H9 (cell line): ENCODE measurements around the gene MSI1. TPM values are rescaled to one million over a fixed set of nuclear protein-coding genes. Genes with fewer than 3 reads are reported as not detected.

ENCODE experiments used
- DNase-seq: peaks from one replicate; pipeline ENCODE4 v3.0.0-alpha.2; 2017
- H2AFZ ChIP-seq: one replicate; pipeline ENCODE4 v1.6.1; 2013; ENCODE audit warnings: mild to moderate bottlenecking, low read length, control low read depth, moderate library complexity
- H2AK5ac ChIP-seq: 2 replicates; pipeline ENCODE4 v1.6.1; 2013; ENCODE audit warnings: low read length, control low read depth, mixed read lengths; ENCODE audit not compliant: insufficient read length
- H2BK120ac ChIP-seq: one replicate; pipeline ENCODE4 v1.6.1; 2013; ENCODE audit warnings: low read depth, mild to moderate bottlenecking, low read length, control low read depth, inconsistent platforms; ENCODE audit not compliant: poor library complexity, severe bottlenecking
- H2BK12ac ChIP-seq: 2 replicates; pipeline ENCODE4 v1.6.1; 2013; ENCODE audit warnings: low read length, control low read depth, mixed read lengths, low read depth; ENCODE audit not compliant: insufficient read length
- H2BK15ac ChIP-seq: 2 replicates; pipeline ENCODE4 v1.6.1; 2013; ENCODE audit warnings: low read depth, low read length, control low read depth
- H2BK20ac ChIP-seq: one replicate; pipeline ENCODE4 v1.6.1; 2013; ENCODE audit warnings: low read depth, mild to moderate bottlenecking, low read length, control low read depth, inconsistent platforms; ENCODE audit not compliant: poor library complexity, severe bottlenecking
- H2BK5ac ChIP-seq: 2 replicates; pipeline ENCODE4 v1.6.1; 2013; ENCODE audit warnings: low read length, control low read depth, mixed read lengths; ENCODE audit not compliant: insufficient read length
- H3K14ac ChIP-seq: 2 replicates; pipeline ENCODE4 v1.6.1; 2013; ENCODE audit warnings: low read length, control low read depth; ENCODE audit not compliant: insufficient read depth
- H3K18ac ChIP-seq: 2 replicates; pipeline ENCODE4 v1.6.1; 2013; ENCODE audit warnings: low read depth, mild to moderate bottlenecking, mixed read lengths, low read length, control low read depth; ENCODE audit not compliant: insufficient read length
- H3K23ac ChIP-seq: 2 replicates; pipeline ENCODE4 v1.6.1; 2013; ENCODE audit warnings: low read length, control low read depth, mixed read lengths, low read depth; ENCODE audit not compliant: insufficient read length
- H3K23me2 ChIP-seq: 2 replicates; pipeline ENCODE4 v1.6.1; 2013; ENCODE audit warnings: low read depth, mild to moderate bottlenecking, mixed read lengths, low read length, control low read depth; ENCODE audit not compliant: insufficient read length, poor library complexity, severe bottlenecking
- H3K27ac ChIP-seq: 2 replicates; pipeline ENCODE4 v1.5.1; 2013; ENCODE audit warnings: low read length, control low read depth, mixed read lengths, low read depth; ENCODE audit not compliant: insufficient read length
- H3K27me3 ChIP-seq: 2 replicates; pipeline ENCODE4 v1.6.1; 2013; ENCODE audit warnings: low read length, control low read depth, inconsistent platforms; ENCODE audit not compliant: insufficient read depth
- H3K4ac ChIP-seq: 2 replicates; pipeline ENCODE4 v1.6.1; 2013; ENCODE audit warnings: low read depth, mild to moderate bottlenecking, control low read depth, inconsistent platforms, low read length, moderate library complexity
- H3K4me1 ChIP-seq: 2 replicates; pipeline ENCODE4 v1.6.1; 2013; ENCODE audit warnings: low read length, control low read depth, inconsistent platforms; ENCODE audit not compliant: insufficient read depth
- H3K4me2 ChIP-seq: 2 replicates; pipeline ENCODE4 v1.6.1; 2013; ENCODE audit warnings: low read length, control low read depth, mixed read lengths; ENCODE audit not compliant: insufficient read length, insufficient read depth
- H3K56ac ChIP-seq: 2 replicates; pipeline ENCODE4 v1.6.1; 2013; ENCODE audit warnings: low read depth, mild to moderate bottlenecking, mixed read lengths, low read length, control low read depth; ENCODE audit not compliant: insufficient read length
- H3K79me1 ChIP-seq: 2 replicates; pipeline ENCODE4 v1.6.1; 2013; ENCODE audit warnings: low read depth, mild to moderate bottlenecking, moderate library complexity, low read length, control low read depth, inconsistent platforms; ENCODE audit not compliant: insufficient read depth, poor library complexity, severe bottlenecking
- H3K79me2 ChIP-seq: 2 replicates; pipeline ENCODE4 v1.6.1; 2013; ENCODE audit warnings: low read length, control low read depth, inconsistent platforms; ENCODE audit not compliant: insufficient read depth
- H3K9ac ChIP-seq: 2 replicates; pipeline ENCODE4 v1.6.1; 2013; ENCODE audit warnings: low read length, control low read depth, mixed read lengths; ENCODE audit not compliant: insufficient read length; ENCODE audit errors: extremely low read depth
- H3K9me3 ChIP-seq: one replicate; pipeline ENCODE4 v1.6.1; 2013; ENCODE audit warnings: low read depth, low read length, inconsistent platforms; ENCODE audit not compliant: control insufficient read depth
- H3T11ph ChIP-seq: one replicate; pipeline ENCODE4 v1.6.1; 2013; ENCODE audit warnings: mild to moderate bottlenecking, low read length, control low read depth, inconsistent platforms
- H4K20me1 ChIP-seq: one replicate; pipeline ENCODE4 v1.6.1; 2013; ENCODE audit not compliant: control insufficient read depth, insufficient read length, insufficient read depth
- H4K5ac ChIP-seq: 2 replicates; pipeline ENCODE4 v1.6.1; 2013; ENCODE audit warnings: low read depth, mild to moderate bottlenecking, mixed read lengths, low read length, control low read depth; ENCODE audit not compliant: insufficient read length
- H4K8ac ChIP-seq: replicated peaks from 2 replicates; pipeline ENCODE4 v1.6.1; 2013; ENCODE audit warnings: low read length, control low read depth, mixed read lengths, low read depth; ENCODE audit not compliant: insufficient read length
- H4K91ac ChIP-seq: 2 replicates; pipeline ENCODE4 v1.6.1; 2013; ENCODE audit warnings: low read depth, mild to moderate bottlenecking, moderate library complexity, mixed read lengths, low read length, control low read depth; ENCODE audit not compliant: insufficient read length
- H3K27ac Mint-ChIP-seq, 3 experiments: 2 replicates in 2 of 3; 3 replicates in 1 of 3; pipeline ENCODE4 v1.8.0; 2020 to 2021; ENCODE audit warnings: mixed read lengths in 3 of 3, mild to moderate bottlenecking in 1 of 3, moderate library complexity in 1 of 3
- H3K27me3 Mint-ChIP-seq: 2 replicates; pipeline ENCODE4 v1.8.0; 2021; ENCODE audit warnings: low read depth, mild to moderate bottlenecking, moderate library complexity, mixed read lengths
- H3K36me3 Mint-ChIP-seq, 3 experiments: 2 replicates in 2 of 3; 3 replicates in 1 of 3; pipeline ENCODE4 v1.8.0; 2020 to 2021; ENCODE audit warnings: low read depth in 3 of 3, mixed read lengths in 3 of 3; ENCODE audit not compliant: insufficient read depth in 1 of 3
- H3K4me1 Mint-ChIP-seq, 2 experiments: 2 replicates each; pipeline ENCODE4 v1.8.0; 2020; ENCODE audit warnings: mixed read lengths in 2 of 2
- H3K4me3 Mint-ChIP-seq, 2 experiments: 2 replicates in 1 of 2; 3 replicates in 1 of 2; pipeline ENCODE4 v1.8.0; 2020 to 2021; ENCODE audit warnings: mild to moderate bottlenecking in 2 of 2, mixed read lengths in 2 of 2, moderate library complexity in 1 of 2
- H3K9me3 Mint-ChIP-seq, 2 experiments: 2 replicates in 1 of 2; 3 replicates in 1 of 2; pipeline ENCODE4 v1.8.0; 2020; ENCODE audit warnings: mild to moderate bottlenecking in 2 of 2, mixed read lengths in 2 of 2, moderate library complexity in 1 of 2
- CTCF ChIP-seq: fragments of 200-600 bp; sonication (generic); conservative IDR thresholded peaks from 3 replicates; pipeline ENCODE4 v1.8.0; 2021; ENCODE audit warnings: antibody characterized with exemption, mild to moderate bottlenecking
- WGBS: extraction: QIAGEN DNeasy Blood & Tissue Kit; methylation state at CpG from one replicate; pipeline ENCODE4 v1.1.7; 2013; ENCODE audit warnings: missing lambda C conversion rate, low lambda C conversion rate, mixed read lengths; ENCODE audit not compliant: insufficient read length; ENCODE audit errors: extremely low coverage; 5-methylcytosine and 5-hydroxymethylcytosine counted together
- total RNA-seq: library from RNA; stranded (reverse); gene quantifications from 2 replicates; pipeline ENCODE4 v1.2.1, GENCODE V29; 2021

Gene MSI1
- total RNA-seq, 1 experiment from 2014 or later, result 91.5 TPM

- no peak overlapping the region for H4K8ac ChIP-seq
- no peak overlapping the region for H4K5ac ChIP-seq
- no peak overlapping the region for H2BK120ac ChIP-seq
- H3K4me3 Mint-ChIP-seq, result no peak overlapping the region
- no peak overlapping the region for H3K23ac ChIP-seq
- no peaks in the 10 kb centered on the region for H3K79me1 ChIP-seq
- H3K9me3 ChIP-seq, result no peaks in the 10 kb centered on the region
- H3K23me2 ChIP-seq, result no peaks in the 10 kb centered on the region
- H3K9me3 Mint-ChIP-seq, result peaks cover 0 to 3% of the 10 kb centered on the region in 2 experiments; a peak in 1 of 5 replicates
- no peaks in the 10 kb centered on the region for H3K79me2 ChIP-seq
- H3K36me3 Mint-ChIP-seq, result peaks cover 0 to 2% (median 0%) of the 10 kb centered on the region in 3 experiments; a peak in 1 of 7 replicates
- no peak for TF ChIP-seq CTCF
- peaks cover 14 to 26% of the 10 kb centered on the region in 2 experiments for H3K4me1 Mint-ChIP-seq
- no peak overlapping the region for H3K14ac ChIP-seq
- no peak overlapping the region for H3K4me2 ChIP-seq
- no peak overlapping the region for H3K56ac ChIP-seq
- no peak overlapping the region for H2AFZ ChIP-seq
- H3K18ac ChIP-seq, result no peak overlapping the region
- no peak overlapping the region for H2BK12ac ChIP-seq
- DNase-seq, result no peak
- no peak overlapping the region for H3K27ac Mint-ChIP-seq
- H3T11ph ChIP-seq, result no peak overlapping the region
- H3K4me1 ChIP-seq, result peaks cover 3% of the 10 kb centered on the region; the same call in 1 of the 2 replicates
- WGBS, result no CpG with 5 or more reads among the region's 1 CpG
- no peak overlapping the region for H2BK5ac ChIP-seq
- no peak overlapping the region for H3K27ac ChIP-seq
- no peaks in the 10 kb centered on the region for H4K20me1 ChIP-seq
- H4K91ac ChIP-seq, result no peak overlapping the region
- H2AK5ac ChIP-seq, result no peak overlapping the region
- peaks cover 2% of the 10 kb centered on the region for H3K27me3 Mint-ChIP-seq
- H3K27me3 ChIP-seq, result no peaks in the 10 kb centered on the region
- H2BK20ac ChIP-seq, result no peak overlapping the region
- H3K4ac ChIP-seq, result no peak overlapping the region
- no peak overlapping the region for H3K9ac ChIP-seq
- peak overlapping the region; percentile 90; the same call in 1 of the 2 replicates for H2BK15ac ChIP-seq
These were observed 35.3 kb upstream of the MSI1 start for GRCh38 chr12:120404271-120404670.
